NOMO-1 treated with DMSO at 0.1 percent for 48 hours (cell line): Measurements from ENCODE around the gene SCRN1.

Source experiments
- DNase-seq: peaks from one replicate; lab custom pipeline; 2025; ENCODE audit not compliant: unreplicated experiment; lab: John Stamatoyannopoulos, UW

The SCRN1 gene

GRCh38 chr7:30010021-30010420 lies 20.4 kb upstream of the SCRN1 start:
- no peak for DNase-seq

- no peak for DNase-seq
Measured at GRCh38 chr7:30005464-30005863, 15.9 kb upstream of the SCRN1 start.

GRCh38 chr7:30003098-30003497 lies 13.5 kb upstream of the SCRN1 start:
- no peak for DNase-seq

- DNase-seq, result no peak
Measured at GRCh38 chr7:30001998-30002397, 12.4 kb upstream of the SCRN1 start.

- no peak for DNase-seq
Measured at GRCh38 chr7:29998489-29998888, 8.9 kb upstream of the SCRN1 start.

DNA sequence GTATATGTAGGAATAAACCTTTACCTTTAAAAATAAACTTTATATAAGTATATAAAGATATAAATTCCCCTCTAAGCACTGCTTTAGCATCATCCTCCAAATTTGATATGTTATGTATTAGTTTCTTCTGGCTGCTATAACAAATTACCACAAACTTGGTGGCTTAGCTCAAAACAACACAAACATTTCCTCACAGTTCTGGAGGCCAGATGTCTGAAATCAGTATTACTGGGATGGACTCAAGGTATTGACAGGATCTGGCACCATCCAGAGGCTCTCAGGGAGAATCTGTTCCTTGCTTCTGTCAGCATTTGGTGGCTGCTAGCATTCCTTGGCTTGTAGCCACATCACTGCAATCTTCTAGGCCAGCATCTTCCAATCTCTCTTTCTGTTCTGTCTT lies 6.7 kb upstream of the SCRN1 start:
- no peak for DNase-seq

DNA sequence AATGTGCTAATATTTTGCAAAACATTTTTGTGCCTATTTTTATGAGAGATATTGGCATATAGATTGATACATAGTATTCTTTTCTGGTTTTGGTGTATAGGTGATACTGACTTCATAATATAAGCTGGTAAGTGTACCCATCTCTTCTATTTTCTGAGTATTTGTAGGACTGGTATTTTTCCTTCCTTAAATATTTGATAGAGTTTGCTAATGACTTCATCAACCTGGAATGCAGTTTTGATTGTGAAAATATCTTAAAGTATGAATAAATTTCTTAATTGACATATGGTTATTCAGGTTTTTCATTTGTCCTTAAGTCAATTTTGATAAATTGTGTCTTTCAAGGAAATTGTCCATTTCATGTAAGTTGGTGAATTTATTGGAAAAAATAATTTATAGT lies 6.1 kb upstream of the SCRN1 start:
- DNase-seq, result no peak

DNA sequence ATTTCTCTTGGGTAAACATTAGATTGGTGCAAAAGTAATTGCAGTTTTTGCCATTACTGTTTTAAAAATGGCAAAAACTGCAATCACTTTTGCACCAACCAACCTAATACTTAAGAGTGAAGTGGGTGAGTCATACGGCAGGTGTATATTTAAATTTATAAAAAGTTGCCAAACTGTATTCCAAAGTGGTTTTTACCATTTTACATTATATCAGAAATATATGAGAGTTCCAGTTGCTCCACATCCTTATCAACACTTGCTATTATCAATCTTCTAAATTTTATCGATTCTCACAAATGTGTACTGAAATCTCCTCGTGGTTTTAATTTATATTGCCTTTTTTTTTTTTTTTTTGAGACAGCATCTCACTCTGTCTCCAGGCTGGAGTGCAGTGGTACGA lies 3.5 kb upstream of the SCRN1 start:
- DNase-seq, result no peak

DNA sequence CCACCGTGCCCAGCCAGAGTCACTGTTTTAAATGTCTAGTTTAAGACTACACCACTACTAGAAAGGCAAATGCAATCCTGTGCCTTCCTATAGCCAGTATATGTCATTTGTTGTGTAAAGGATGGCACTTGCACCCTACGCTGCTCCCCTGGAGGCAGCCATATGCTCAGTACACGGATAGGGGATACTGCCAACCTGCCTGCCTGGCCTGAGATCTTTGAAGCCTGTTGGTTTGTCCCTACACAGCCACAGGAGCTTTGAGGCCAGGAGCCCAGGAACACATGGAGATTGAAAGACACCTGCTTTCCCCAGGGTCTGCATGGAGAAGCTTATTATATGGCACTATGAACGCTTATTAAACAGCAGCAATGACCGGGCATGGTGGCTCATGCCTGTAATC lies 2.3 kb upstream of the SCRN1 start:
- no peak for DNase-seq

DNA sequence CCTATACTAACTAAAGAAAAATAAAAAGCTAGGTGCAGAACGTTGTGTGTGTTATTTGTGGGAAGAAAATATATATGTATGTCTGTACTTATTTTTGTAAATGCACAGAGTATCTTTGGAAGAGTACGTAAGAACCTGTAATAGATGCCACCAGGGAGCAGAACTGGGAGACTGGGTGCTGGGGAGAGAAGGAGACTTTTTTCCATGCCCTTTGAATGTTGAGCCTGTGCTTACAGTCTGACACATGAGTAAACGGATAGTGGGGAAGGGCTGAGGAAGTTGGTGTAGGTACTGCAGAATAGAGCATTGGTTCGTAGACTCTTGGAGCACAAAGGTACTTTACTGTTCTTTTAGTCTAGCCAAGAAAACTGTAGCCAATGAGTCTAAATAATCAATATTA lies 1.3 kb upstream of the SCRN1 start:
- no peak for DNase-seq

DNA sequence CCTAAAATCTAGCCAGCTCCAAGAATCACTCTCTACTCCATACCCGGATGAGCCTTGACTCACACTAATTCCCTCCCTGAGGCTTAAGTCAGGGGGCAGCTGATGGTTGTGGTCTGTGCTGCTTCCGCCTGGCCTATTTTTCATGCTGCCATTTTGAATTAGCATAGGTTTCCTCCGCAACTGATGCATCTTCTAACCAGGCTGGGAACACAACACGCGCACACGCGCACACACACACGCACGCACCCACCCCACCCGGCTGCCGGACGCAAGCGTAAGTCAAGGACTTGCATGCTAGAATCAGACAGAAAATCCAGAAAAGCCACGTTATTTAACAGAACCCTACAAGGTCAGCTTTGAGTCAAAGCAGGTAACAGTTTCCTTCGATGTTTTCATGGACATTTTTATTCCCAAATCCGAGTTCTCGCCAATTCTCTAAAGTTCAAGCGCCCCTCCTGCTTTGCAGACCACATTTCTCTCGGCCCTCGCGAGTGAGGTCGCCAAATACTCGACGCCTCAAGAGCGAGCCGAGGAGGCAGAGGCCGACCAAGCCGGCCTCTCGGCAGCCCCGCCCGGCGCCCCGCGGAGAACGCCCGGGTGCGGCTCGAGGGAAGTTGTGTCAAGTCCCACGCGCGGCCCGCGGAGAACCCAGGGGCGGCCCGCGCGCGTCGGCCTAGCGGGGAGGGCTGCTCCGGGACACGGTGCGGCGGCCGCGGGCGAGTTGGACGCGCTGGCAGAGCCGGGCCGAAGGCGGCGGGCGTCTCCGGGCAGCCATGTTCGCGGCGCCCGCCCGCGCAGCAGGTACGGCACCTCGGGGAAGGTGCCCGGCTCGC lies 961 bp downstream of the SCRN1 start:
- no peak for DNase-seq

DNA sequence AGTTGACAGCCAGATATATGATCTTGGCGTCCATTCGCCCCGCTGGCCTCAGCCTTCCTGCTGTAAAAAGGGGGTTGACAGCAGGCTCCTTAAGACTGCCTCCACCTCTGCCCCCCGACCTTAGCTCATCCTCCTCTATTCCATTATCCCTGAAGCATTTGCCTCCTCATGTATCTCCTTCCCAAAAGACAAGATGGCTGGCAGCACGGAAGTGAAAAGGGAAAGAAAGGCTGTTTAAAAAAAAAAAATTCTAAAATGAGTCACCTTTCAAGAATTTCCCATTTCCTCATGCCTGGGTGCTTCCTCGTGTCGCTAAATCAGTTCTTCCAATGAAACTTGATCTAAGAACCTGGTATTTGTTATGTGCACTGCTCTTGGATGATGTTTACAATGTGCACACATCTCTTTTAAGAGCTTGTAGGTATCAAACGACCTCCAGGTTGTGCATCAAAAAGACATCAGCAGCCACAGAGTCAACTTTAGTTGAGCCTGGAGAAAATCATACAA lies 1.7 kb downstream of the SCRN1 start:
- DNase-seq, result no peak

DNA sequence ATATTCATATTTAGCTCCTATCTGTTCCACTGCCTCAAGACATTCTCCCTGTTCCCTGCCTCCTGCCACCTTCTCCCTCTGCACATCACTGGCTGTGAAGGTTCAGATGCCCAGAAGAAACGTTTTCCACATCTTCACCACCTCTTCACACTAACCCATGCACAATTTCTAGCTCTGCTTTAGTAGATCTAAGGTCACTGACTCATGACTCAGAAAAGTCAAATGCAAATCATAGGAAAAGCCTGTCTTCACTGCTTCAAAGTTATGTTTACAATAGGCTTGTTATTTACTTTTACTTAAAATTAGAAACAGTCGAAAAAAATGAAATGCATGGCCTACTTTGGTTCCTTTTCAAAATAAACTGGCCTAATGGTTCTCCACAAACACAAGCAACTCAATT lies 2.5 kb downstream of the SCRN1 start:
- DNase-seq, result no peak

DNA sequence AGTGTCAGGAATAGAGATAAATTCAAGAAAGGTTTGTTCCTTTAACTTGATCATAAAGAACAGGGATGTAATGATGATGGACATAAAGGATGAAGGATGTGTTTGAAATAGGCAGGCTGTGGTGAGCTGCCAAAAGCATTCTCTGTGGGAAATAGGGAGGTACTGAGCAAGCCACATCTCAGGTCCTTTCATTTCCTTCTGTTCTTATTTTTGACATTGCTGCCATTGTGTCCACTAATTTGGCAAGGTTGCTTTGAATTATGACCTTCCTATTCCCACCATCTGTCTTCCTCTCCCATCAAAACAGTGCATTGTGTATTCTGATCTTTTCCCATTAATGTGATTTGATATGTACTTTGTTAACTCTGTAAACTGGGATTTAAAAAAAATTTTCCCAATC lies 9.4 kb downstream of the SCRN1 start:
- DNase-seq, result no peak

GRCh38 chr7:29977886-29978651 lies 11.5 kb downstream of the SCRN1 start:
- no peak for DNase-seq

DNA sequence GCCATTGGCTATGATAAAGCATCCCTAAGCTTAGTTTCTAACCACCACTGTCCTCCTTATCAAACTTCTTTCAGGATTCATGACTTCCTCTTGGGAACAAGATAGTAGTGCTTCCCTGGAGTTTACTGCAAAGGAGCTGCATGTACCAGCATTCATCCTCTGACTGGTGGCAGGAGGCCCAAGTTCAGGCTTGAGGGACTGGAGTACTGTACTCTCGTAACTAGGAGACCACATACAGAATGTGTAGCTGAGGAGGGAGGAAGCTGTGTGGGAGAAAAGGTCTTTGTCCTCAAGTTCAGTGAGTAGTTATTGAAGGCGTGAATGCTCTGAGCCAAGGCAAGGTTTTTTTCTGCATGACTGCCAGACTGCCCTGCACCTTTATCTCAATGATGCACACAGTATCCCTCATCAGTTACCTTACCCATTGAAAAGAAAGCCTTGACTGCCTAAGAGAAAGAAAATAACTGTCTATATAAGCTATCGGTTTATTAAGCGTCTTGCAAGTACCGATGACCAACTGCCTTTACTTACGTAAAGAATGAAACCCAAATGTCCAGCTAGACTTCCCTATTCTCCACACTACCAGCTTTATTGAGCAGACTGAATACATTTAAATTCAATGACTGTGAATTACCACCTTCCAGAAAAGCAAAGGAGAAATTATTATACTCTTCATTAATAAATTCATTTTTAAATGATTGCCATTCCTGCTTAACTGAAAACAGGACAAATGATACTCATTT lies 12.8 kb downstream of the SCRN1 start:
- no peak for DNase-seq

GRCh38 chr7:29976266-29976665 lies 13.3 kb downstream of the SCRN1 start:
- no peak for DNase-seq

- no peak for DNase-seq
Measured at GRCh38 chr7:29975561-29975960, 14.0 kb downstream of the SCRN1 start.

DNA sequence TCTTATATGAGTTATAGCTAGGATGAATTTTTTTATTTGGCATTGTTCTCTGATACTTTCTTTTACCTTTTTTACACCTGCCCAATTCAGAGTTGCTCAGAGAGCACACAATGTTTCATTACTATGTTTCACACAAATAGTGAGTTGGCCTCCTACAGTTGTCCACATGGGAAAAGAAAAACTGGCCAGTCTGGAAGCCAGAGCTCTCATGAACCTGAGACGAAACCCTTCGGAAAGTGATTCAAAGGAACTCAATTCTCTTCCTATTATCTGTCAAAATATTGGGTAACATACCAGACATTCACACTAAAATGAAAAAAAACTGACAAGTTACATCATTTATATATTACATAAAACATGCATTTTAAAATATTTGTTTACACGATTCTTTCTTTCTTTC lies 15.3 kb downstream of the SCRN1 start:
- DNase-seq, result no peak

DNA sequence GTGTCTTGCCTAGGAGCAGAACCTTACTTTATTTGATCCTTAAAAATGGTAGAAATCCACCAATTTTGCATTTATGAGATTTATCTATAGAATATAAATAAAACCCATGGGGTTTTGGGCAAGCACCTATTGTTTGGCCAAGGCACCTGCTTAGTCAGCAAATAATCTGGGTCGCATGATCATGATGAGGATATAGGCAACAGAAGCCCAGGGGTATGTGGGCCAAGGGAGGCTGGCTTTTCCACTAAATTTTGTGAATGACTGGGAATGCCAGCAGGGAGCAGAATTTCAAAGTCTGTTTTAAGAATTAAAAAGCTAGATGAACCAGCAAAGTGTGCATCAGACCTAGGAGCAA lies 17.3 kb downstream of the SCRN1 start:
- no peak for DNase-seq

GRCh38 chr7:29971566-29972314 lies 17.9 kb downstream of the SCRN1 start:
- DNase-seq, result no peak
